ENCODE measurements around the gene SQSTM1. TPM values are rescaled to one million over a fixed set of nuclear protein-coding genes. Genes with fewer than 3 reads are reported as not detected.

SQSTM1 gene
- total RNA-seq, 1 experiment from 2014 or later = 715 TPM

DNA sequence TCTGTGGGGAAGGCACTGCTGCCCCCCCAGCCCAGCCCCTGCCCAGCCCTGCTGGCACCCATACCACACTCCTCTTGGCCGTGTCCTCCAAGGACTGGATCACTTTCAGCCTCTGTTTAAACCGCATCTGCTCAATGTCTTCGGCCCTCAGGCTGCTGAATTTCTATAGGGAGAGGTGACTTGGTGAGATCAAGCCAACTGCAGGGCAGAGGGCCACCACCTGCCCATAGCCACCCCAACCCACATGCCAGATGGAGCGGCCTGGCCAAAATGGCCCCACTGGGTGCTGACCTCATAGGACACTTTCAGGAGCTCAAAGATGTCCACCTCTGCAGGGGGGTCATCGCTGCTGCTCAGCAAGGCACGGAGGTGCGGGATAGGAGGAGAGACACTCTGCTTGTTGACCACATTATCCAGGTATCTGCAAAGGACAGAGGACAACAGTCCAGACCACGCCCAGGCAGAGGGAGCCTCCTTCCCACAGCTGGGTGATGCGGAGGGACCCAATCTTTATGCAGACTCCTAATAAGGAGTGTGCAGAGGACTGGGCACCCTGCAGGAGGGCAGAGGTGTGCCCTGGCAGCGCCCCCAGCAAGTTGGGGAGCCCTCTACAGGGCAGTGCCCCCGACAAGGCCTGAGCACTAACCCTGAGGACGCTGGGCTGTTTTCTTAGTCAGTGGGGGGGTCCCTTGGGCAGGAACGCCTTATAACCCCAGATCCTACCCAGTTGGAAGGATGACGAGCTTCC, 52.3 kb downstream of the SQSTM1 start:
- Histone ChIP-seq H3K27me3 (ENCODE audit: insufficient read depth, low read depth) (no peaks in the 10 kb centered on the region), H3K27ac (no peak overlapping the region), H3F3A (ENCODE audit: insufficient read depth, low read depth) (no peaks in the 10 kb centered on the region), H3K79me2 (ENCODE audit: low read depth) (no peaks in the 10 kb centered on the region), H4K20me1 (ENCODE audit: insufficient read depth) (no peaks in the 10 kb centered on the region), H3K4me2 (no peak overlapping the region), H3K4me1 (replicated peaks; ENCODE audit: insufficient read depth) (no peaks in the 10 kb centered on the region), H3K9me3 (ENCODE audit: insufficient read depth, low read depth) (no peaks in the 10 kb centered on the region), H3K36me3 (ENCODE audit: low read depth) (no peaks in the 10 kb centered on the region), H3K9me2 (ENCODE audit: insufficient read depth) (no peaks in the 10 kb centered on the region), H2AFZ (no peak overlapping the region), H3K4me3 (no peak overlapping the region)
- DNase-seq = no peak
- intact Hi-C loops (cut with micrococcal nuclease; ENCODE audit: unreplicated experiment) = no loop called here
- BruUV-seq (replicated peaks) = no TSS peak
- CTCF ChIA-PET = no interaction called here
- POLR2A ChIA-PET (ENCODE audit: unreplicated experiment) = interaction anchor here (0.5 kb wide), 1 partner anchor 51 kb away, joined by 9 read pairs; no protein-coding TSS in a partner anchor
- TF ChIP-seq, protein P1, sequence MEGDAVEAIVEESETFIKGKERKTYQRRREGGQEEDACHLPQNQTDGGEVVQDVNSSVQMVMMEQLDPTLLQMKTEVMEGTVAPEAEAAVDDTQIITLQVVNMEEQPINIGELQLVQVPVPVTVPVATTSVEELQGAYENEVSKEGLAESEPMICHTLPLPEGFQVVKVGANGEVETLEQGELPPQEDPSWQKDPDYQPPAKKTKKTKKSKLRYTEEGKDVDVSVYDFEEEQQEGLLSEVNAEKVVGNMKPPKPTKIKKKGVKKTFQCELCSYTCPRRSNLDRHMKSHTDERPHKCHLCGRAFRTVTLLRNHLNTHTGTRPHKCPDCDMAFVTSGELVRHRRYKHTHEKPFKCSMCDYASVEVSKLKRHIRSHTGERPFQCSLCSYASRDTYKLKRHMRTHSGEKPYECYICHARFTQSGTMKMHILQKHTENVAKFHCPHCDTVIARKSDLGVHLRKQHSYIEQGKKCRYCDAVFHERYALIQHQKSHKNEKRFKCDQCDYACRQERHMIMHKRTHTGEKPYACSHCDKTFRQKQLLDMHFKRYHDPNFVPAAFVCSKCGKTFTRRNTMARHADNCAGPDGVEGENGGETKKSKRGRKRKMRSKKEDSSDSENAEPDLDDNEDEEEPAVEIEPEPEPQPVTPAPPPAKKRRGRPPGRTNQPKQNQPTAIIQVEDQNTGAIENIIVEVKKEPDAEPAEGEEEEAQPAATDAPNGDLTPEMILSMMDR (conservative IDR thresholded peaks at IDR 0.05) = no peak
- no peak for TF ChIP-seq EZH2 (IDR thresholded peaks at IDR 0.05; ENCODE audit: low read depth)

DNA sequence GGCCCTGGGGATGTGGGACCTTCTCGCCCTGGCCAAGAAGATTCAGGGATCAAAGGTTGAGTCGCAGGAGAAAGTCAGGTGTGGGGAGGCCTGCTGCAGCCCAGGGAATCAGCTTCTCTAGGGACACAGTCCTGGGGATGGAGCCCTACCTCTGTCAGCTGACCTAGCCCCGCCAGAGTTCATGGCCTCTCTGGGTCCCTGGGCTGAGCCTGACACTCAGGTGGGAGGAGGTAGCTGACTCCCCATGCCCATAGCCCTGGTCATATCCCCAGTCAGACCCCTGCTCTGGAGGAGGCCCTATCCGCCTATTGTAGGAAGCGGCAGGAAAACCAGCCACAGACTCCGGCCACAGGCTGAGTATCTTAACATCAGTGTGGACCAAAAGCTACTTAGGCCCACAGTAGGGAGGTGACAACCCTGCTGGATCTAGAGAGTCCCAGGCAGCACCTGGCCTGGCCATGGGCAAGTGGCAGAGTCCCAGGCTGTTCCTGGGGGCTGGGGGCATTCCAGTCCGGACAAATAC, 52.9 kb downstream of the SQSTM1 start:
- POLR2A ChIA-PET (ENCODE audit: unreplicated experiment) = interaction anchor here (0.5 kb wide), 2 partner anchors 52 to 734 kb away, joined by 7 to 9 read pairs; no protein-coding TSS in a partner anchor
- no peaks in the 10 kb centered on the region for H3K36me3 ChIP-seq (ENCODE audit: low read depth)
- no peak overlapping the region for H2AFZ ChIP-seq
- intact Hi-C loops (cut with micrococcal nuclease; ENCODE audit: unreplicated experiment) = no loop called here
- H3K9me3 ChIP-seq (ENCODE audit: insufficient read depth, low read depth) = no peaks in the 10 kb centered on the region
- no peaks in the 10 kb centered on the region for H3K9me2 ChIP-seq (ENCODE audit: insufficient read depth)
- CTCF ChIA-PET = no interaction called here
- H3K79me2 ChIP-seq (ENCODE audit: low read depth) = no peaks in the 10 kb centered on the region
- no peak overlapping the region for H3K4me2 ChIP-seq
- no peak overlapping the region for H3K4me3 ChIP-seq
- no peaks in the 10 kb centered on the region for H3K4me1 ChIP-seq (replicated peaks; ENCODE audit: insufficient read depth)
- BruUV-seq (replicated peaks) = no TSS peak
- H3K27ac ChIP-seq = no peak overlapping the region
- H3F3A ChIP-seq (ENCODE audit: insufficient read depth, low read depth) = no peaks in the 10 kb centered on the region
- no peak for DNase-seq
- TF ChIP-seq, protein P1 (conservative IDR thresholded peaks at IDR 0.05) = no peak
- no peak for TF ChIP-seq EZH2 (IDR thresholded peaks at IDR 0.05; ENCODE audit: low read depth)
- H3K27me3 ChIP-seq (ENCODE audit: insufficient read depth, low read depth) = no peaks in the 10 kb centered on the region
- no peaks in the 10 kb centered on the region for H4K20me1 ChIP-seq (ENCODE audit: insufficient read depth)

DNA sequence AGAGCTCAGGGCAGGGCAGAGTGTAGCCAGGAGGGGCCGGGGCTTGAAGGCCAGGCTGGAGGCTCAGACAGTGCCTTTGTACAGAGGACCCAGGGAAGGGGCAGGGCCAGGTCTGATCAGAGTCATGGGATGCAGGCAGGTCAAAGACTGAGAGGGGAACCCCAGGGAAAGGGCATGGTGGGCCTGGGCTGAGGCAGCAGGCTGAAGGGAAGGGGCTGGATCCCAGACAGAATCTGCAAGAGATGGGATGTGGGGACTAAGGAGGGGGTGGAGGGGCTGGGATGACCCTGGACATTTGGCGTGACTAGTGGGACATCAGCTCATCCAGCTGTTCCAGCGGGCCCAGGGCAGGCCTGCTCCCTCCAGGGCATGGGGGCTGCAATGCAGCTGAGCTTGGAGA, 53.4 kb downstream of the SQSTM1 start:
- H4K20me1 ChIP-seq (ENCODE audit: insufficient read depth) = no peaks in the 10 kb centered on the region
- H3K79me2 ChIP-seq (ENCODE audit: low read depth) = no peaks in the 10 kb centered on the region
- CTCF ChIA-PET = no interaction called here
- TF ChIP-seq, protein P1 (conservative IDR thresholded peaks at IDR 0.05) = no peak
- no peak for TF ChIP-seq EZH2 (IDR thresholded peaks at IDR 0.05; ENCODE audit: low read depth)
- H3K36me3 ChIP-seq (ENCODE audit: low read depth) = no peaks in the 10 kb centered on the region
- no peak overlapping the region for H3K4me2 ChIP-seq
- no TSS peak for BruUV-seq (replicated peaks)
- no peaks in the 10 kb centered on the region for H3K27me3 ChIP-seq (ENCODE audit: insufficient read depth, low read depth)
- H3K4me1 ChIP-seq (replicated peaks; ENCODE audit: insufficient read depth) = no peaks in the 10 kb centered on the region
- H2AFZ ChIP-seq = no peak overlapping the region
- DNase-seq = no peak
- no peaks in the 10 kb centered on the region for H3K9me3 ChIP-seq (ENCODE audit: insufficient read depth, low read depth)
- H3F3A ChIP-seq (ENCODE audit: insufficient read depth, low read depth) = no peaks in the 10 kb centered on the region
- intact Hi-C loops (cut with micrococcal nuclease; ENCODE audit: unreplicated experiment) = no loop called here
- H3K9me2 ChIP-seq (ENCODE audit: insufficient read depth) = no peaks in the 10 kb centered on the region
- POLR2A ChIA-PET (ENCODE audit: unreplicated experiment) = interaction anchor here (0.5 kb wide), 1 partner anchor 734 kb away, joined by 7 read pairs; no protein-coding TSS in a partner anchor
- H3K4me3 ChIP-seq = no peak overlapping the region
- H3K27ac ChIP-seq = no peak overlapping the region

All from PC-9 (cell line).